Erythroblast (primary cell): ENCODE results near the gene LGR6.

ENCODE experiments used
- GATA1 ChIP-seq: IDR thresholded peaks from 2 replicates; pipeline ENCODE4 v1.6.1; 2011; ENCODE audit warnings: low read depth, mild to moderate bottlenecking, control low read depth, low read length, moderate library complexity
- POLR2A ChIP-seq: IDR thresholded peaks from 2 replicates; pipeline ENCODE4 v1.6.1; 2011; ENCODE audit warnings: mild to moderate bottlenecking, low read length

DNA sequence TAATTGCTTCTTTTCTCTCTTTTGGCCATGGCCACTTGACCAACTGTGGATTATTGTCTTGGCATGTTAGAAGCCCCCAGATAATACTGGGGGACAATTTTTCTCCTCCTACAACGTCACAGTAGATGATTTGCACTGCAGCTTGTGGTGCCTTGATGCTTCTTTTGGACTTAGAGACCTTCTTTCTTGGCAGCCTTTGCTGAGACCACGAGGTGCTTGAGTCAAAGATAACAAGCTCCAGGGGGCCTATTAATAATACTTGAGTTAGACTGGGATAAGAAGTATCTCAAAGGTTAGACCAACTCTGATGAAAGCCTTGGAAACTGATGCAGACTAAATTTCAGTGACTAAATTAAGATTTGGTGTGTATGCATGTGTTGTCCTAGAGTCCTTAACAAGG is 158.1 kb downstream of the LGR6 start:
- no peak for TF ChIP-seq POLR2A
- TF ChIP-seq GATA1, result no peak
